ENCODE results near the gene SCG5. TPM values are rescaled to one million over a fixed set of nuclear protein-coding genes. Genes with fewer than 3 reads are reported as not detected.

SCG5 gene
- total RNA-seq, 1 experiment from 2014 or later = 7.4 TPM

- no peaks in the 10 kb centered on the region for H3K27me3 Mint-ChIP-seq (ENCODE audit: insufficient read depth, unreplicated experiment)
- H3K27ac Mint-ChIP-seq (ENCODE audit: low read depth, unreplicated experiment) = no peak overlapping the region
- intact Hi-C loops (cut with micrococcal nuclease) = no loop called here
- POLR2A ChIA-PET = no interaction called here
- no peaks in the 10 kb centered on the region for H3K9me3 Mint-ChIP-seq (ENCODE audit: unreplicated experiment)
- H3K4me1 Mint-ChIP-seq (ENCODE audit: insufficient read depth, unreplicated experiment) = peaks cover 6% of the 10 kb centered on the region
- H3K4me3 Mint-ChIP-seq (ENCODE audit: unreplicated experiment) = no peak overlapping the region
- TSS peak; percentile 42 for BruUV-seq (replicated peaks)
- no peak for DNase-seq (ENCODE audit: unreplicated experiment)
- TF ChIP-seq CTCF (IDR thresholded peaks at IDR 0.05; ENCODE audit: unreplicated experiment) = no peak
- CTCF ChIA-PET = no interaction called here
- peaks cover 5% of the 10 kb centered on the region for H3K36me3 Mint-ChIP-seq (ENCODE audit: insufficient read depth, unreplicated experiment)
These were observed 5.1 kb upstream of the SCG5 start for GRCh38 chr15:32636410-32636809.

GRCh38 chr15:32636908-32637567, 4.5 kb upstream of the SCG5 start:
- no peak overlapping the region for H3K4me3 Mint-ChIP-seq (ENCODE audit: unreplicated experiment)
- intact Hi-C loops (cut with micrococcal nuclease) = no loop called here
- no TSS peak for BruUV-seq (replicated peaks)
- H3K9me3 Mint-ChIP-seq (ENCODE audit: unreplicated experiment) = no peaks in the 10 kb centered on the region
- H3K27me3 Mint-ChIP-seq (ENCODE audit: insufficient read depth, unreplicated experiment) = no peaks in the 10 kb centered on the region
- TF ChIP-seq CTCF (IDR thresholded peaks at IDR 0.05; ENCODE audit: unreplicated experiment) = no peak
- peaks cover 6% of the 10 kb centered on the region for H3K4me1 Mint-ChIP-seq (ENCODE audit: insufficient read depth, unreplicated experiment)
- H3K27ac Mint-ChIP-seq (ENCODE audit: low read depth, unreplicated experiment) = no peak overlapping the region
- ChIA-PET CTCF (interaction anchor here (1.2 kb wide), 1 partner anchor 14 kb away, joined by 3 read pairs; no protein-coding TSS in a partner anchor), POLR2A (interaction anchor here (0.9 kb wide), 1 partner anchor 157 kb away, joined by 3 read pairs; no protein-coding TSS in a partner anchor)
- DNase-seq (ENCODE audit: unreplicated experiment) = no peak
- H3K36me3 Mint-ChIP-seq (ENCODE audit: insufficient read depth, unreplicated experiment) = peaks cover 5% of the 10 kb centered on the region

- peaks cover 6% of the 10 kb centered on the region for H3K4me1 Mint-ChIP-seq (ENCODE audit: insufficient read depth, unreplicated experiment)
- no peak for DNase-seq (ENCODE audit: unreplicated experiment)
- peaks cover 5% of the 10 kb centered on the region for H3K36me3 Mint-ChIP-seq (ENCODE audit: insufficient read depth, unreplicated experiment)
- H3K9me3 Mint-ChIP-seq (ENCODE audit: unreplicated experiment) = no peaks in the 10 kb centered on the region
- intact Hi-C loops (cut with micrococcal nuclease) = no loop called here
- POLR2A ChIA-PET = interaction anchor here (0.9 kb wide), 1 partner anchor 157 kb away, joined by 3 read pairs; no protein-coding TSS in a partner anchor
- no TSS peak for BruUV-seq (replicated peaks)
- H3K27me3 Mint-ChIP-seq (ENCODE audit: insufficient read depth, unreplicated experiment) = no peaks in the 10 kb centered on the region
- H3K27ac Mint-ChIP-seq (ENCODE audit: low read depth, unreplicated experiment) = no peak overlapping the region
- H3K4me3 Mint-ChIP-seq (ENCODE audit: unreplicated experiment) = no peak overlapping the region
- CTCF ChIA-PET = interaction anchor here (1.2 kb wide), 1 partner anchor 14 kb away, joined by 3 read pairs; no protein-coding TSS in a partner anchor
- no peak for TF ChIP-seq CTCF (IDR thresholded peaks at IDR 0.05; ENCODE audit: unreplicated experiment)
These were observed 3.8 kb upstream of the SCG5 start for GRCh38 chr15:32637704-32638103.

- H3K36me3 Mint-ChIP-seq (ENCODE audit: insufficient read depth, unreplicated experiment) = peaks cover 6% of the 10 kb centered on the region
- no peaks in the 10 kb centered on the region for H3K9me3 Mint-ChIP-seq (ENCODE audit: unreplicated experiment)
- H3K27me3 Mint-ChIP-seq (ENCODE audit: insufficient read depth, unreplicated experiment) = no peaks in the 10 kb centered on the region
- H3K27ac Mint-ChIP-seq (ENCODE audit: low read depth, unreplicated experiment) = no peak overlapping the region
- intact Hi-C loops (cut with micrococcal nuclease) = no loop called here
- no peaks in the 10 kb centered on the region for H3K4me1 Mint-ChIP-seq (ENCODE audit: insufficient read depth, unreplicated experiment)
- no peak for TF ChIP-seq CTCF (IDR thresholded peaks at IDR 0.05; ENCODE audit: unreplicated experiment)
- no TSS peak for BruUV-seq (replicated peaks)
- CTCF ChIA-PET = interaction anchor here (1.3 kb wide), 1 partner anchor 9 kb away, joined by 6 read pairs; no protein-coding TSS in a partner anchor
- H3K4me3 Mint-ChIP-seq (ENCODE audit: unreplicated experiment) = no peak overlapping the region
- POLR2A ChIA-PET = interaction anchor here (0.6 kb wide), 1 partner anchor 1441 kb away, joined by 3 read pairs; no protein-coding TSS in a partner anchor
- DNase-seq (ENCODE audit: unreplicated experiment) = no peak
These were observed 1.3 kb downstream of the SCG5 start for GRCh38 chr15:32642667-32643435.
